PFSK-1 (cell line): ENCODE measurements around the gene CASP2.

Experiments
- FOXP2 ChIP-seq: optimal IDR thresholded peaks from 2 replicates; pipeline ENCODE3; 2011; ENCODE audit warnings: borderline replicate concordance, control low read depth, inconsistent platforms; ENCODE audit not compliant: insufficient read depth; ENCODE audit errors: extremely low read length, extremely low read depth
- POLR2AphosphoS5 ChIP-seq: IDR thresholded peaks from 2 replicates; pipeline ENCODE4 v1.6.1; 2012; ENCODE audit warnings: low read depth, mild to moderate bottlenecking, control low read depth, low read length, moderate library complexity
- REST ChIP-seq, 2 experiments: IDR thresholded peaks; 2 replicates each; pipeline versions ENCODE4 v1.6.1 to v1.8.0; 2011 to 2012; ENCODE audit warnings: low read depth in 2 of 2, low read length in 2 of 2, control low read depth in 1 of 2, inconsistent platforms in 1 of 2, mild to moderate bottlenecking in 1 of 2, moderate library complexity in 1 of 2; ENCODE audit not compliant: insufficient read depth in 1 of 2
- SIN3A ChIP-seq: IDR thresholded peaks from 2 replicates; pipeline ENCODE4 v1.6.1; 2012; ENCODE audit warnings: mild to moderate bottlenecking, low read length, moderate library complexity, borderline replicate concordance; ENCODE audit not compliant: insufficient read depth
- TAF1 ChIP-seq: IDR thresholded peaks from 2 replicates; pipeline ENCODE4 v1.6.1; 2012; ENCODE audit warnings: low read length, control low read depth, borderline replicate concordance; ENCODE audit not compliant: insufficient read depth

The CASP2 gene

DNA sequence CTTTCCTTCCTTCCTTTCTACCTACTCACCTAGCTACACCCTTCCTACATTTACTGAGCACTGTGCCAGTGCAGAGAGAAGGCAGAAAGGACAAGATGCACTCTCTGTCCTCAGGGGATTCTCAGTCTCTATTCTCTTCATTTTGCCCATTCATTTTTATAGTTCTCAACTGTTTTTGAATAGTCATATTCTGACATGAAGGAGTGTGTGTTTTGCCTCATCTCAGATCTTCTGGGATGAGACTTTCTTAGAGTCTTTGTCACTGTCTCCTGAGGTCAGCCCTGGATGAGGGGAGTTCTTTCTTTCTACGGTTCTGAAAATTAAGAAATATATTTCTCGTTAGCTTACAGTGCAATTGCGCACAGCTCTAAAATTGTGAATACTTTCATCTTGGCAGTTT, 49.1 kb downstream of the CASP2 start:
- TF ChIP-seq FOXP2 (no peak), SIN3A (no peak), REST (IDR thresholded peaks at IDR 0.05; ENCODE audit: insufficient read depth in 1 of 2, low read depth in 2 of 2, low read length in 2 of 2) (no peak), TAF1 (no peak)

- TF ChIP-seq TAF1 (no peak), SIN3A (no peak)
These were observed 53.7 kb downstream of the CASP2 start for GRCh38 chr7:143341842-143342241.

- TF ChIP-seq REST (IDR thresholded peaks at IDR 0.05; ENCODE audit: insufficient read depth in 1 of 2, low read depth in 2 of 2, low read length in 2 of 2) (no peak), FOXP2 (no peak), TAF1 (no peak), POLR2AphosphoS5 (no peak), SIN3A (no peak)
These were observed 55.4 kb downstream of the CASP2 start for GRCh38 chr7:143343596-143343995.

- TF ChIP-seq TAF1, result no peak
- TF ChIP-seq REST (IDR thresholded peaks at IDR 0.05; ENCODE audit: insufficient read depth in 1 of 2, low read depth in 2 of 2, low read length in 2 of 2), result no peak
- TF ChIP-seq FOXP2, result no peak
These were observed 57.3 kb downstream of the CASP2 start for GRCh38 chr7:143345428-143345900.

GRCh38 chr7:143346018-143346417, 57.9 kb downstream of the CASP2 start:
- TF ChIP-seq TAF1, result no peak
- no peak for TF ChIP-seq SIN3A
- no peak for TF ChIP-seq FOXP2
- no peak for TF ChIP-seq POLR2AphosphoS5
- TF ChIP-seq REST (IDR thresholded peaks at IDR 0.05; ENCODE audit: insufficient read depth in 1 of 2, low read depth in 2 of 2, low read length in 2 of 2), result no peak

GRCh38 chr7:143347950-143348349, 59.8 kb downstream of the CASP2 start:
- TF ChIP-seq REST (IDR thresholded peaks at IDR 0.05; ENCODE audit: insufficient read depth in 1 of 2, low read depth in 2 of 2, low read length in 2 of 2) (no peak), TAF1 (no peak), SIN3A (no peak), POLR2AphosphoS5 (no peak)
